ENCODE results near the gene AOPEP. TPM values are rescaled to one million over a fixed set of nuclear protein-coding genes. Genes with fewer than 3 reads are reported as not detected.

AOPEP gene
- total RNA-seq, 1 experiment from 2014 or later, result 36.4 TPM

- TF ChIP-seq TCF7L2 (IDR thresholded peaks at IDR 0.05; ENCODE audit: low read depth, low read length) (no peak), POLR2AphosphoS5 (IDR thresholded peaks at IDR 0.05; ENCODE audit: low read depth, low read length) (no peak), SIN3A (IDR thresholded peaks at IDR 0.05; ENCODE audit: borderline replicate concordance, insufficient read depth, low read depth, low read length) (no peak), REST (IDR thresholded peaks at IDR 0.05; ENCODE audit: insufficient read depth in 1 of 2, low read depth in 2 of 2, low read length in 1 of 2) (no peak)
- TF ChIP-seq, protein P1, sequence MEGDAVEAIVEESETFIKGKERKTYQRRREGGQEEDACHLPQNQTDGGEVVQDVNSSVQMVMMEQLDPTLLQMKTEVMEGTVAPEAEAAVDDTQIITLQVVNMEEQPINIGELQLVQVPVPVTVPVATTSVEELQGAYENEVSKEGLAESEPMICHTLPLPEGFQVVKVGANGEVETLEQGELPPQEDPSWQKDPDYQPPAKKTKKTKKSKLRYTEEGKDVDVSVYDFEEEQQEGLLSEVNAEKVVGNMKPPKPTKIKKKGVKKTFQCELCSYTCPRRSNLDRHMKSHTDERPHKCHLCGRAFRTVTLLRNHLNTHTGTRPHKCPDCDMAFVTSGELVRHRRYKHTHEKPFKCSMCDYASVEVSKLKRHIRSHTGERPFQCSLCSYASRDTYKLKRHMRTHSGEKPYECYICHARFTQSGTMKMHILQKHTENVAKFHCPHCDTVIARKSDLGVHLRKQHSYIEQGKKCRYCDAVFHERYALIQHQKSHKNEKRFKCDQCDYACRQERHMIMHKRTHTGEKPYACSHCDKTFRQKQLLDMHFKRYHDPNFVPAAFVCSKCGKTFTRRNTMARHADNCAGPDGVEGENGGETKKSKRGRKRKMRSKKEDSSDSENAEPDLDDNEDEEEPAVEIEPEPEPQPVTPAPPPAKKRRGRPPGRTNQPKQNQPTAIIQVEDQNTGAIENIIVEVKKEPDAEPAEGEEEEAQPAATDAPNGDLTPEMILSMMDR (IDR thresholded peaks at IDR 0.05), result no peak
- H3K36me3 ChIP-seq (ENCODE audit: control insufficient read depth, insufficient read depth, low read length), result no peaks in the 10 kb centered on the region; the same call in 1 of the 2 replicates
- no peak overlapping the region for H3K4me3 ChIP-seq (ENCODE audit: low read depth in 2 of 2, low read length in 2 of 2)
- intact Hi-C loops (cut with micrococcal nuclease; ENCODE audit: unreplicated experiment), result no loop called here
- no peak overlapping the region for H3K27ac ChIP-seq (ENCODE audit: low read length)
- H3K9me3 ChIP-seq (ENCODE audit: control insufficient read depth, insufficient read depth, low read depth, low read length), result no peaks in the 10 kb centered on the region
- CTCF ChIA-PET, result no interaction called here
- no peaks in the 10 kb centered on the region for H3K4me1 ChIP-seq (ENCODE audit: control insufficient read depth, insufficient read depth, low read length)
- in situ Hi-C loops (cut with HindIII; ENCODE audit: low pct_unique_long_range_greater_than_20kb, low sequenced_read_pairs), result no loop called here
- ATAC-seq (no peak), DNase-seq (ENCODE audit: low read depth, low spot score) (no peak)
- POLR2A ChIA-PET, result no interaction called here
- no peaks in the 10 kb centered on the region for H3K27me3 ChIP-seq (ENCODE audit: control insufficient read depth, insufficient read depth, low read length)
- no TSS peak for BruUV-seq (replicated peaks)
Observed at GRCh38 chr9:94770334-94770733, 43.8 kb downstream of the AOPEP start.

DNA sequence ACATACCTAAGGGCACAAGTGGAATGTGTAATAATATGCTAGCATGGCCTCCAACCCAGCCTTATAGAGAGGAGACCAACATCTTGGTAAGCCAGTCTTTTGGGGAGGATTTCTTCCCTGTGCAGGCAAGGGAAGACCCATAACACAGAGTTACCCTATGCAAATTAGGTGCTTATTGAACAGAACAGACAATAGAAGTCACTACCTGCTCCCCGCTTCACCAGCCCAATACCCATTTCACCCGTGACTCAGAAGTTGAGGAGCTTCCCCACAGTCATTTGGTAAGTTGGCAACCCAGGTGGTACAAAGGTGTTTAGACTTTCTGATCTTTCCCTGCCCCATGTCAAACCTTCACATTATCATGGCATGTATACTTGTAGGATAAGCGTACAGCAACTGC lies 44.6 kb downstream of the AOPEP start:
- Histone ChIP-seq H3K4me1 (ENCODE audit: control insufficient read depth, insufficient read depth, low read length) (no peaks in the 10 kb centered on the region), H3K27me3 (ENCODE audit: control insufficient read depth, insufficient read depth, low read length) (no peaks in the 10 kb centered on the region), H3K27ac (ENCODE audit: low read length) (no peak overlapping the region), H3K36me3 (ENCODE audit: control insufficient read depth, insufficient read depth, low read length) (no peaks in the 10 kb centered on the region; the same call in 1 of the 2 replicates), H3K4me3 (ENCODE audit: low read depth in 2 of 2, low read length in 2 of 2) (no peak overlapping the region), H3K9me3 (ENCODE audit: control insufficient read depth, insufficient read depth, low read depth, low read length) (no peaks in the 10 kb centered on the region)
- no peak for ATAC-seq
- no peak for DNase-seq (ENCODE audit: low read depth, low spot score)
- no TSS peak for BruUV-seq (replicated peaks)
- intact Hi-C loops (cut with micrococcal nuclease; ENCODE audit: unreplicated experiment), result no loop called here
- no peak for TF ChIP-seq SIN3A (IDR thresholded peaks at IDR 0.05; ENCODE audit: borderline replicate concordance, insufficient read depth, low read depth, low read length)
- no peak for TF ChIP-seq TCF7L2 (IDR thresholded peaks at IDR 0.05; ENCODE audit: low read depth, low read length)
- TF ChIP-seq, protein P1 (IDR thresholded peaks at IDR 0.05), result no peak
- no peak for TF ChIP-seq REST (IDR thresholded peaks at IDR 0.05; ENCODE audit: insufficient read depth in 1 of 2, low read depth in 2 of 2, low read length in 1 of 2)
- TF ChIP-seq POLR2AphosphoS5 (IDR thresholded peaks at IDR 0.05; ENCODE audit: low read depth, low read length), result no peak
- CTCF ChIA-PET, result no interaction called here
- in situ Hi-C loops (cut with HindIII; ENCODE audit: low pct_unique_long_range_greater_than_20kb, low sequenced_read_pairs), result no loop called here
- POLR2A ChIA-PET, result no interaction called here

Measured in Panc1 (cell line).